DMS53 treated with DMSO at 0.1 percent for 48 hours (cell line): ENCODE measurements around the gene DAPL1.
"Not testable (repeated sequence)": the region's sequence is repeated elsewhere in the genome, so short reads cannot be mapped to it uniquely, and the experiment has no call there.

Experiments
- DNase-seq: peaks from one replicate; lab custom pipeline; 2025; ENCODE audit not compliant: unreplicated experiment; lab: John Stamatoyannopoulos, UW

Gene DAPL1

DNA sequence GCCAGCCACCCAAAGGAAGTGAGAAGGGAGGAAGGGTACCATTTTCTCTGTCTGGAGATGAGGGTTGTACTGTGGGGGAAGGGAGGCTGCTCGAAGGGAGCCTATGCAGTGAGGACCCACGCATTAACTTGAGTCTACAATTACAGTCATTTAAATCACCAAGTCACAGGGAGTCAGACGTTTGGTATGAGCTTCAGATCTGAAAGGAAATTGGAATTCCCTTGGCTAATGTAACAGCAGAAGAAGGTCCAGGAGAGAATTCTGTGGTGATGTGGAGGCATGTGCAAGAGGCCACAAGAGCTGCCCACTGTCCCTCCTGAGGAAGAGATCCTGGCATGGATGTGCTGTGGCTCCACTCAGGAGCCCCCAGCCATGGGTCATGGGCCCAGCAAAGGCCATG, 22.5 kb downstream of the DAPL1 start:
- no peak for DNase-seq

- no peak for DNase-seq
Observed at GRCh38 chr2:158818511-158818910, 23.4 kb downstream of the DAPL1 start.

DNA sequence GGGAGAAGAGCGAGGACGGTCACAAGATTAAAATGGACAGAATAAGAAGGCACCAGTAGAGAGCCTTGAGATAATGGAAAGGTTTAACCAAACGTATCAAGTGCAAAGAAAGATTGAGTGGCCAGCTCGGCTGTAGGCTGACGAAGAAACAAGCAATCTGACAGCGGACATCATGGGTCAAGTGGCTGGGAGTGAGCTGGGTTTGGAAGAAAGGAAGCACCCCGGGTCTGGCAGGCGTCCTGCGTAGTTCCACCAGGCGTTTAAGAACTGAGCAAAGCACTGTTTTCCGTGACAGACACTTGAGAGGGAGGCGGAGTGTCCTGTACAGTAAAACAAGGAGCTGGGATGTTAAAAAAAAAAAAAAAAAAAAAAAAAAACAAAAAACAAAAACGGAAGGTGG, 27.1 kb downstream of the DAPL1 start:
- no peak for DNase-seq

GRCh38 chr2:158823486-158824237, 28.5 kb downstream of the DAPL1 start:
- no peak for DNase-seq

- DNase-seq = no peak
Observed at GRCh38 chr2:158825021-158825420, 29.9 kb downstream of the DAPL1 start.

DNA sequence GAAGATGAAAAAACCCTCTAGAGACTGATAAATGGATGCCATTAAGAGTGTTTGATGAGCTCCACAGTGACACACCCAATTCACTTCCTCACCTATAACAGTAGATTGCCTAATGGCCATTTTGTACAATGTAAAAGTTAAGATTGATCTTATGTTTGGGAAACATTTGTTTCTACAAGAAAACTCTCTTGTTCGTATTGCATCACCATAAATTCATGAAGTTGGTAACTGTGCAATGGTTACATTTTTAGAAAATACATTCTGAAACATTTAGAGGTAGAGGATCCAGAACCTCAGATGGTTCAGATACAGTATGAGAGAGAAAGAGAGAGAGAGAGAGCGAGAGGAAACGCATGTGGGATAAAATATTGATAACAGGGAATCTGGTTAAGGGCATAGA, 31.8 kb downstream of the DAPL1 start:
- no peak for DNase-seq

DNA sequence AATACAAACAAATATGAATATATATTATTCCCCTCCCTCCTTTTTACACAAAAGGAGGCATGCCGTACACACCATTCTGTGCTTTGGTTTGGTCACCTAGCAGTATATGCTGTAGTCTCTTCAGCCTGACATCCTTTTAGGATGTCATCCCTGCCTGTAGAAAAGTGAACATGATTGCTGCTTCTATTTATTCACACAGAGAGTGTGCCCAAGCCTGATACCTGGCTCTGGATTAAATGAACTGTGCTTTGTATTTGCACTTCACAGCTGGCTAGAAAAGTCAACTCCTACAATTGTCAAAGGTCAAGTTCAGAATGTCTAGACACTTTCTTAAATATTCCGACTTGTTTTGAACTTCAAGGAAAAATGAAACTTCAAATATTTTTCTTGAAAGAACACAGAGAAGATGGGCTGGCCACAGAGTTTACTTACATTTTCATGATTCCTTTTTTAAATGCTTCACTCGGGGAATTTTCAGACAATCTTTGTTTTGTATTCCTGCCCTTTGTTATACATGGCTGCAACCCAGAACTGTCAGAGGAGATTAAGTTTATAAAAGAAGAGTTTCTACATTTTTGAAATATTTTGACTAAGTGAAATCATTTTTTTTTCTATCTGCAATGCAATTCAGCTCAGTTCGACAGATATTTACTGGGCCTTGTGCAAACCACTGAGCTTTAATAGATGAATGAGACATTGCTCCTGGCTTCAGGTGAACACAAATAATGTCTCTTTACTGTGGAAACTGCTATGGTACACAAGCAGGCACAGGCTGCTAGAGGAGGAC, 33.5 kb downstream of the DAPL1 start:
- no peak for DNase-seq

DNA sequence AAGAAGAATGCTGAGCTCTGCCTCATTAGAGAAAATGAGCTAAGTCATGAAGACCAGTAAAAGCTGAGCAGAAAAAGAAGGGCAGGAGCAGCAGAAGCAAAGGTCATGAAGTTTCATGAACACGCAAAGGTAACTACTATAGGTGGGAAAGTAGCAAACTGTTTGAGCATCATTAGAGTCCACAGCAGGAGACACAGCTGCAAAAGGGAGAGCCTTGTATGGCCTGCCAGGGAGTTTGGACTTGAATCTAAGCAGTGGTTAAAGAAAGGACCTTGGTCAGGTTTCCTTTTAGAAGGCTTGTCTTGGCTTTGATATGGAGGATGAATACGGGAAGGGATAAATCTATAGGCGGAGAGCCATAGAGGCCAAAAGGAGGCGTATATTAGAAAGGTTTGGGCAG, 34.0 kb downstream of the DAPL1 start:
- DNase-seq = no peak

DNA sequence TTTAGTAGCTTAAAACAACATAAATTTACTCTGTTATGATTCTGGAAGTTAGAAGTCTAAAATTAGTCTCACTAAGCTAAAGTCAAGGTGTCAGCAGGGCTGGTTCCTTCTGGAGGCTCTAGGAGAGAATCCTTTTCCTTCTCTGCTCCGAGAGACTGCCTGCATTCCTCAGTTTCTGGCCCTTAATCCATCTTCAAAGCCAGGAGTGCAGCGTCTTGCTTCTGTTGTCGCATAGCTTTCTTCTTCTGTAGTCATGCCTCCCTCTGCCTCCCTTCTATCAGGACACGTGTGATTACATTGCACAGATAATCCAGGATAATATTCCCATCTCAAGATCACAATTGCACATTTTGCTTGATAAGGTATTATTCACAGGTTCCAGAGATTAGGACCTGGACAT, 35.1 kb downstream of the DAPL1 start:
- no peak for DNase-seq

DNA sequence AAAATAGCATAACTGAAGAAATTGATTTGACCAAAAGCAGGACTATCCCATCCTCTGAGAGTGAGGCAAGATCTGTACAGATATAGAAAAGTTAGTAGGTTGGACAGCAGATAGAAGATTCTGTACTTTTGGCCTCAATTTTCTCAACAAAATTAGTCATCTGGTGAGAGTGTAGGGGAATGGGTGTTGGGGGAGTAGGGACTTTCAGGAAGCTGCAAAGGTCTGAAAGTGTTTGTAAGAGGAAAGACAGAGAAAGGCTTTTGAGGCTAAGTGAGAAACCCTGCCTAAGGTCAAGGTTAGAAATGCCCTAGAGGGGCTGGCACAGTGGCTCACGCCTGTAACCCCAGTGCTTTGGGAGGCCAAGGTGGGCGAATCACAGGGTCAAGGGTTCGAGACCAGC, 40.3 kb downstream of the DAPL1 start:
- no peak for DNase-seq

- no peak for DNase-seq
Observed at GRCh38 chr2:158837645-158838044, 42.5 kb downstream of the DAPL1 start.

GRCh38 chr2:158841850-158842249, 46.7 kb downstream of the DAPL1 start:
- DNase-seq = no peak

GRCh38 chr2:158845444-158845843, 50.3 kb downstream of the DAPL1 start:
- no peak for DNase-seq

DNA sequence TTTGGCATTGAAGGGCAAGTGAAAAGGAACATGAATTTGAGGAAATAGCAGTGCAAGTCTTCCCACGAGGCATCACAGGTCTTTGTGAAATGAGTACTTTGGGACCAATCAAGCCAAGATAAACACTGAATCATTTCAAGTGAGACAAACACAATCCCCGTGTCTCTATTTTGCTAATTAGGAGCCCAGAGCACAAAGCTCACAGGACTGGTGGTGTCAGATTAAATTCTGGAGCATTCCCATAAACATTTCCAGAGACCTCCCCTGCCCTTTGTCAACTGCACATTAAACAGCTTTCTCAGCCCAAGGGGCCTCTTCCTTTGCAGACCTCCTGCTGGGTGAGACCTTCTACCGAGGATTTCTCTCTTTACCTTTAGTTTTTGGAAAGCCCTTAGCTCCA, 50.7 kb downstream of the DAPL1 start:
- DNase-seq = no peak

GRCh38 chr2:158847526-158847925, 52.4 kb downstream of the DAPL1 start:
- not testable (repeated sequence) for DNase-seq

- not testable (repeated sequence) for DNase-seq
Observed at GRCh38 chr2:158848031-158848970, 53.2 kb downstream of the DAPL1 start.

GRCh38 chr2:158860179-158860578, 65.1 kb downstream of the DAPL1 start:
- not testable (repeated sequence) for DNase-seq

DNA sequence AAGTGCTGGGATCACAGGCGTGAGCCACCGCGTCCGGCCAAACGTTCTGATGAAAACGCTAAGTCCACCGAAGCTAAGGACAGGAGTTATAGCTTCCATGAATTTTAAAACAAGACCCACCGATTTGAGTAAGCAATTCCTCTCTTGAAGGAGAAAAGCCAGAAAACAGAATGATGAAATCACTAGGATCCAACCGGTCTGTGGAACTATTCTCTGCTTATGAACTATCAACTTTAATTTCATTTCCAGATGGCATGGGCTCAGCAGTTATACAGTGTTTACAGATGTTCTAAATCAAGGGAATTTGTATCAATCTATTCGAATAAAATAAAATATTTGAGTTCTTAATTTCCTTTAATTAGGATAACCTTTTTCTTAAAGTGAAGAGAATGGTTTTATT, 66.5 kb downstream of the DAPL1 start:
- DNase-seq = not testable (repeated sequence)

GRCh38 chr2:158865469-158865868, 70.4 kb downstream of the DAPL1 start:
- DNase-seq = not testable (repeated sequence)
